ENCODE results near the gene HES2. TPM values are rescaled to one million over a fixed set of nuclear protein-coding genes. Genes with fewer than 3 reads are reported as not detected.

Gene HES2
- total and polyA plus RNA-seq, 9 of the 15 experiments (the other 6 are each of a cell fraction or from before 2014, with no cell fraction given), result 0.05 to 0.18 (median 0.07) TPM; not detected in 4

DNA sequence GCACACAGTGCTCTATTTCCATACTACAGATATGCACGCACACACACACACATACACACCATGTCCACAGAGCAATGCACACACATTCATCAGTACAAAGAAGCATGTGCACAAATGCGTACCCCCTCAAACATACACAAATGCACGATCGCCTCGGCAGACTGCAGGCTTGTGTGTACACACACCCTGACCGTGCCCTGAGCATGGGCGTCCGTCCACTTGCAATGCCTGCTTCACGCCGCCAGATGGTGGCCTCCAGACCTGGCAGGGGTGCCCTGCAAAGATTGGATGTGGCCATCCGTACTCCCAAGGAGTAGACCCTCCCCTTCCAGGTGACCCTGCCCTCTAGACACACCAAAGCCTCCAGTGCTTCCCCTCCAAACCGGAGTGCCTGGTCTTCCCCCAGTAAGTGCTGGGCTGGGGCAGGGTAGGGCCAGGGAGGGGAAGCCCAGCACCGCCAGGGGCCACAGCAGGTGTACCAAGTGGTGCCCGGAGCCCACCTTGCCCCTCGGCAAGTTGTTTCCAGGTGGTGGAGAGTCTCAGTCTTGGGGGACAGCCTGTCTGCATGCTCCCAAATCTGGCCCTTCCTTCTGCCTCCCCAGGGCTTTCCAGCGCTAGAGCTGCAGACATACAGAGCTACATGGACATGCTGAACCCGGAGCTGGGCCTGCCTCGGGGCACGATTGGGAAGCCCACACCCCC is 25.5 kb upstream of the HES2 start (continued):
- TF ChIP-seq, protein P1, sequence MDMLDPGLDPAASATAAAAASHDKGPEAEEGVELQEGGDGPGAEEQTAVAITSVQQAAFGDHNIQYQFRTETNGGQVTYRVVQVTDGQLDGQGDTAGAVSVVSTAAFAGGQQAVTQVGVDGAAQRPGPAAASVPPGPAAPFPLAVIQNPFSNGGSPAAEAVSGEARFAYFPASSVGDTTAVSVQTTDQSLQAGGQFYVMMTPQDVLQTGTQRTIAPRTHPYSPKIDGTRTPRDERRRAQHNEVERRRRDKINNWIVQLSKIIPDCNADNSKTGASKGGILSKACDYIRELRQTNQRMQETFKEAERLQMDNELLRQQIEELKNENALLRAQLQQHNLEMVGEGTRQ (CRISPR knock-in tag; IDR thresholded peaks at IDR 0.05), result no peak
- TF ChIP-seq ZNF780A (CRISPR knock-in tag; IDR thresholded peaks at IDR 0.05), result no peak
- TF ChIP-seq ZNF707 (CRISPR knock-in tag; conservative IDR thresholded peaks at IDR 0.05), result no peak
- TF ChIP-seq E4F1 (CRISPR knock-in tag; IDR thresholded peaks at IDR 0.05; ENCODE audit: borderline replicate concordance), result no peak
- no peak for TF ChIP-seq ZBTB8A (IDR thresholded peaks at IDR 0.05; ENCODE audit: partially characterized antibody)
- TF ChIP-seq PCBP1 (IDR thresholded peaks at IDR 0.05; ENCODE audit: low read depth, low read length, poor library complexity, severe bottlenecking), result no peak
- no peak for TF ChIP-seq LEF1 (IDR thresholded peaks at IDR 0.05)
- TF ChIP-seq KDM4B (IDR thresholded peaks at IDR 0.05; ENCODE audit: borderline replicate concordance in 2 of 2, low read depth in 1 of 2), result no peak
- TF ChIP-seq, protein P2, sequence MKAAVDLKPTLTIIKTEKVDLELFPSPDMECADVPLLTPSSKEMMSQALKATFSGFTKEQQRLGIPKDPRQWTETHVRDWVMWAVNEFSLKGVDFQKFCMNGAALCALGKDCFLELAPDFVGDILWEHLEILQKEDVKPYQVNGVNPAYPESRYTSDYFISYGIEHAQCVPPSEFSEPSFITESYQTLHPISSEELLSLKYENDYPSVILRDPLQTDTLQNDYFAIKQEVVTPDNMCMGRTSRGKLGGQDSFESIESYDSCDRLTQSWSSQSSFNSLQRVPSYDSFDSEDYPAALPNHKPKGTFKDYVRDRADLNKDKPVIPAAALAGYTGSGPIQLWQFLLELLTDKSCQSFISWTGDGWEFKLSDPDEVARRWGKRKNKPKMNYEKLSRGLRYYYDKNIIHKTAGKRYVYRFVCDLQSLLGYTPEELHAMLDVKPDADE (conservative IDR thresholded peaks at IDR 0.05; ENCODE audit: control insufficient read depth, low read depth, low read length), result no peak
- no peak for TF ChIP-seq HLTF (IDR thresholded peaks at IDR 0.05)
- no peak for TF ChIP-seq DIDO1 (tag; IDR thresholded peaks at IDR 0.05; ENCODE audit: low read depth)
- TF ChIP-seq HDAC8 (tag; IDR thresholded peaks at IDR 0.05), result no peak
- TF ChIP-seq NCOA2 (IDR thresholded peaks at IDR 0.05; ENCODE audit: partially characterized antibody in 2 of 2), result no peak
- peak; percentile 51 for TF ChIP-seq SMC3 (conservative IDR thresholded peaks at IDR 0.05; ENCODE audit: insufficient read depth, low read depth, low read length)
- TF ChIP-seq MTF1 (CRISPR knock-in tag; IDR thresholded peaks at IDR 0.05; ENCODE audit: borderline replicate concordance), result no peak
- TF ChIP-seq L3MBTL2 (IDR thresholded peaks at IDR 0.05), result no peak
- TF ChIP-seq FOXJ2 (tag; IDR thresholded peaks at IDR 0.05), result no peak
- 0 out of 4 replicates have a peak, but pooled peaks of 1 of the 2 experiments have one; percentile 40 for TF ChIP-seq KDM1A (IDR thresholded peaks at IDR 0.05)
- TF ChIP-seq, protein P3, sequence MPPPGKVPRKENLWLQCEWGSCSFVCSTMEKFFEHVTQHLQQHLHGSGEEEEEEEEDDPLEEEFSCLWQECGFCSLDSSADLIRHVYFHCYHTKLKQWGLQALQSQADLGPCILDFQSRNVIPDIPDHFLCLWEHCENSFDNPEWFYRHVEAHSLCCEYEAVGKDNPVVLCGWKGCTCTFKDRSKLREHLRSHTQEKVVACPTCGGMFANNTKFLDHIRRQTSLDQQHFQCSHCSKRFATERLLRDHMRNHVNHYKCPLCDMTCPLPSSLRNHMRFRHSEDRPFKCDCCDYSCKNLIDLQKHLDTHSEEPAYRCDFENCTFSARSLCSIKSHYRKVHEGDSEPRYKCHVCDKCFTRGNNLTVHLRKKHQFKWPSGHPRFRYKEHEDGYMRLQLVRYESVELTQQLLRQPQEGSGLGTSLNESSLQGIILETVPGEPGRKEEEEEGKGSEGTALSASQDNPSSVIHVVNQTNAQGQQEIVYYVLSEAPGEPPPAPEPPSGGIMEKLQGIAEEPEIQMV (tag; conservative IDR thresholded peaks at IDR 0.05; ENCODE audit: low read depth), result no peak
- no peak for TF ChIP-seq ZNF143 (CRISPR knock-in tag; IDR thresholded peaks at IDR 0.05)
- no peak for TF ChIP-seq KDM2B (CRISPR knock-in tag; IDR thresholded peaks at IDR 0.05)
- no peak for TF ChIP-seq TRIM28 (IDR thresholded peaks at IDR 0.05)
- no peak for TF ChIP-seq ZFP30 (CRISPR knock-in tag; IDR thresholded peaks at IDR 0.05; ENCODE audit: borderline replicate concordance)

All from K562 (cell line).